ENCODE measurements around the gene FHL2.
A peak's percentile ranks its signal among the peaks of the same experiment; 100 is the strongest.
"Not testable (repeated sequence)": the region's sequence is repeated elsewhere in the genome, so short reads cannot be mapped to it uniquely, and the experiment has no call there.

Gene FHL2, protein sequence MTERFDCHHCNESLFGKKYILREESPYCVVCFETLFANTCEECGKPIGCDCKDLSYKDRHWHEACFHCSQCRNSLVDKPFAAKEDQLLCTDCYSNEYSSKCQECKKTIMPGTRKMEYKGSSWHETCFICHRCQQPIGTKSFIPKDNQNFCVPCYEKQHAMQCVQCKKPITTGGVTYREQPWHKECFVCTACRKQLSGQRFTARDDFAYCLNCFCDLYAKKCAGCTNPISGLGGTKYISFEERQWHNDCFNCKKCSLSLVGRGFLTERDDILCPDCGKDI

DNA sequence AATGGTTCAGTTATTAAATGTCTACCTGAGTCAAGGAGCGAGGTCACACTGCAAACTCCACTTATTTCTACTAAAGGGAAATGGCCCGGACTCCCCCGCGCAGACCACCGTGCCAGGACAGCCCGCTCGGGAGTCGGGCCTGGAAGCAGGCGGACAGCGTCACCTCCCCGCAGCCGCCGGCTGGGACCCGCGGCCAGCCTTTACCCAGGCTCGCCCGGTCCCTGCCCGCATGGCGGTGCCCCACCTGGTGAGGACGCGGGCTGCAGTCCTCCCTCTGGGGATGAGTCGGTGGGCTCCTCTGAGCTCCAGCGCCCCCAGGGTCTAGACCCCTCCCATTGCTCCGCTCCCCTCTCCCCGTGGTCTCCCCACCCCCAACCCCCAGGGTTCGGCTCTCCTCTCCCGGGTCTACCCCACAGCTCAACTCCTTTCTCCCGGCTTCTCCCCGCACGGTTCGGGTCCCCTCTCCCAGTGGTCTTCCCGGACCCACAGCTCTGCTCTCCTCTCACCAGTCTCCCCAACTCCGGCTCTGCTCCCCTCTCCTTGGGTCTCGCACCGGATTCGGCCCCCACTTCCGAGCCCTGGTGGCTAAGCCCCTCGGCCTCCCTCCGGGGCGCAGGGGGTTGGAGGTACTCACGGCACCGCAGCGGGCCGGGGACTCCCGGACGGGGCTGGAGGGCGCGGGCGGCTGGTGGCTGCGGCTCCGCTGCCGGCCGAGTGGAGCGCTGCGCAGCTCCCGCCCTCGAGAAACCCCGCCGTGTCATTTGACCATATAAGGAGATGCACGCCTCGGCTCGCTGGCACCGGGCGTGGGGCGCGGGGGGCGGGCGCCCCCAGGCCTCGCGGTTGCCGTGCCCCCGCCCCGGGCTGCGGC, at the start of gene FHL2:
Gene FHL2 (minus strand): TSS at position 716 of the 871 bp plus-strand sequence. CDS start 12,535 bp downstream, outside the sequence.
- peak; percentile 24 for DNase-seq

DNA sequence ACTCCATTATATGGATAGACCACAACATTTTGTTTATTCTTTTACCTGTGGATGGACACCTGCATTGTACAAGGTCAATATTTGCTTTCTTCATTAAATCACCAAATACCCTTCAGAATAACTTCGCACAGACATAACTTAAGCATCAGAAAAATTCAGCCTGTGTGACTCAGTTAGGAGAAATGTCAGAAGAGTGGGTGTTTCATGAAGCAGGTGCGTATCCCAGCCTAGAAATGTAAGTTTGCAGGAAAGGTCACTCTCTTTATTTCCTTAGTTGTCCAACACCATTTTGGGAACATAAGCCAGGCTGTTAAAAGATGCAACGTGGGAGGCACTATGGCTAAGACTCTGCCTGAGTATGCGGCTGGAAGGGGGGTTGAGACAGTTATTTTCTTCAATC, 48.6 kb upstream of the FHL2 start:
- no peak for DNase-seq

DNA sequence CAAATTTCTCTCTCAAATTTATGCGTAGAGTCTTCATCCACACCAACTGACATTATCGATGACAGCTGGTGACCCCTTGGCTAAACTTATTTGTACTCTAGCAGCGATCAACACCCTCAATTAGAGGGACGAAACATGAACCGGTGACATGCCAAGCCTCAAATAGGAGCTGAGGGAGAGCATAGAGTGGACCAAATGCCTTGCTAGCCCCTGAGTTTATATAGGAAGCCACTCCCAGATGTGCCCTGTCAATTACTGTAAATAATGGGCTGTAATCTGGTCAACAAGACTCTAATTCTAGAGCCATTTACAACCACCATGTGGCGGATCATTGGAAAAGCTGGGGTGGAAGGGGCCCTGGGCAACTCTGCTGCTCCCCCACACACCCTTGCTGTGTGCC, 47.6 kb upstream of the FHL2 start:
- DNase-seq = no peak

DNA sequence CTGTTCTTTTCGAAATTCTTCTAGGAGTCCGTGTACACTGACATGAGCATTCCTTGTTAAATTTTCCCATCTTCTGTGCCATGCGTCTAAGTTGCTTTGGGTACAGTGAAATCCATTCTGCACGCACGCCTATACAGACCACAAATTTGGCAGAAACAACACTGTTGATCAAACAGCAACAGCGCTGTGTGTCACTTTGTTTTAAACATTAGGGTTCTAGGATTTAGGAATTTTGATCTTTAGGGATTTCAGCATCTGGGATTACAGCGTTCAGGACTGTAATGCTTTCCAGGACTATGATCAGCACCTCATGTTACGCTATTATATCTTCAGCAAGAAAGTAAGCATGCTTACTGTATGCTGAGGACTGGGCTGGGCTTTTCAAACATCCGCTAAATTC, 47.1 kb upstream of the FHL2 start:
- no peak for DNase-seq

DNA sequence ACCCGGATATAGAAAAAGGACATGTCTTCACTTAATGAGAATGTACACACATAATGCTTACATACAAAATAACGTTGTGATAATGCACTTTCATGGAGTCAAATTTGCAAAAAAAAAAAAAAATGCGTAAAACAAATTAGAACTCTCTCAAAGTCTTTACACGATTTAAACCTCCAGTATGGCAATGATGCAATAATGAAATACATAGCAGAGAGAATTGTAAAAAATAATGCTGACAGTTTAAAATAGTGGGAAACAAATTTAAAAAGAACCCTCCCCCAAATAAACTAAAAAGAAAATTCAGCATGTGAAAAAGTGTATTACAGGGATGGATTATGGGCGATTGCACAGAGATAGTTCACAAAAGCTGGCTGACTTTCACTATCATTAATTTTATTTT, 46.6 kb upstream of the FHL2 start:
- DNase-seq = no peak

DNA sequence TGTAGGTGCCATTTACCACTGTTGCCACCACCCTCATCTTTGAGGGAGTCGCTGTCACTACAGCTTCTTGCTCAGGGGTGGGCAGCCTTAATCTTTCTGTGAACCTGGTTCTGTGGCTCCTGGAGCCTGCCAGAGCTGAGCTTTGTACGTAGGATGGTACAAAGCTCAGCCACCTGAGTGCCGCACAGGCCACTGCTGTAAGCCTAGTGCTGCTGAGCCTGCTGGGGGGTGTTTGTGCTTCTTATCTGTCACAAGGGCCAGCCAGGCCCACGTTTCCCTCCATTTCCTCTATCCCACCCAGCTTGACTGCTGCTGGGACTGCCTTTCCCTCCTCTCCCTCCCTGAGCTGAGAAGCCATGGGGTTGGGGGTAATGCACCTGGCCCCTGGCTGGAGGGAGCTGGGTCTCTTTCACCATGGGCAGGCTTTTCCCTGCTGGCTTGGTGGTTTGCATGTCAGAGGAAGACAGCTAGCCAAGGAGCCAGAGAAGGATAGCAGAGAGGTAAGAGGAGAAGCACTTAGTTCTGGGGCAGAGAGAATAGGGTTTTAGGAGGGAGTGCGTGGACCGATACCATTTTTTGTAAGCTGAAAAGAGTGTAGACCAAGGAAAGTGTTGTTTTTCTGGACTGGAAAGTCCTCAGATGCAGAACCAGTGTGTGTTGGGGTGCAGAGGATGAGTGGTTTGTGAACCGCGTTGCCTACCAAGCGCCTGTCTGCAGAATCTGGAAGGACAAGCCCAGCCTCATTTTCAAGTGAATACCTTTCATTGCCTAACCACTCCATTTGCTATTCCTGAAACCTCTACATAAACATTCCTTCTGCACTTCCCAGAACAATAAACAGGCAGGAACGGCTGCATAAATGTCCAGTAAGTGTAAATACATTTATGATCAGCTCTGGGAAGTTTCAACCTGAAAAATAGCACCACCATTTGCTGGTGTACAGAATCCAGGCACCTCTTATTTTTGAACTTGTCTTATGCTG, 45.1 kb upstream of the FHL2 start:
- DNase-seq = no peak

DNA sequence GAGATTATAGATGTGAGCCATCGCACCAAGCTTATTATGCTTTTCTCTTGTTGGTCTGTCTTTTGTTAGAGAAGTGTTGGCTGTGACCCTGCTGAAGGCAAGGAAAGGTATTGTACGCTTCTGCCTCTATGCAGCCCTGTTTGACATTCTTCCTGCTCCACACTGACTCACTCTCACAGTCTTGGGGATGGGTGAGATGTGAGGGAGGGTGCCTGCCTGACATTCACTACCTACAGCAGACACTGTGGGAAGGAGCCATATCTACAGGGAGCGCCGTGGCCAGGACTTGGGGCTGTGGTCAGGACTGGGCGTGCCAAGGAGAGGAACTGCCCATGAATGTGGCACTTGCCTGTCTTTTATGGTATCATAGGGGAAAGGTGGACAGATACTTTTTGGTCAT, 43.9 kb upstream of the FHL2 start:
- DNase-seq = no peak

DNA sequence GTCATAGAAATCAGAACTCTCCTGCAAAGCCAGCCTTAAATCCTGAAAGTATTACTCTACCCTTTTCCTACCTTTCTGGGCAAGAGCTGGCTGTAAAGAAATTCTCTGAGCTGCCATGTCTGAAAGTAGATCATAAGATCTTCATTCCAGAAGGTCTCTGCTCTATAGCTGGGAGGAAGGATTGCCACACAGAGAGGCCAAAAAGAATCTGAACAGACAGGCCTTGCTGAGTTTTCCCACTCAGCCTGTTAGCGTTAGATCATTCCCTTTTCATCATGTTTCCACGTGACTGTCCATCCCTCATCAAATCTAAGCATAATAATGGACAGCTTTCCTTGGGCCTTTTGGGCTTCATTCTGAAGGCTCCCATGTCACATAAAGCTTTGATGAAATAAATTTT, 43.2 kb upstream of the FHL2 start:
- no peak for DNase-seq

DNA sequence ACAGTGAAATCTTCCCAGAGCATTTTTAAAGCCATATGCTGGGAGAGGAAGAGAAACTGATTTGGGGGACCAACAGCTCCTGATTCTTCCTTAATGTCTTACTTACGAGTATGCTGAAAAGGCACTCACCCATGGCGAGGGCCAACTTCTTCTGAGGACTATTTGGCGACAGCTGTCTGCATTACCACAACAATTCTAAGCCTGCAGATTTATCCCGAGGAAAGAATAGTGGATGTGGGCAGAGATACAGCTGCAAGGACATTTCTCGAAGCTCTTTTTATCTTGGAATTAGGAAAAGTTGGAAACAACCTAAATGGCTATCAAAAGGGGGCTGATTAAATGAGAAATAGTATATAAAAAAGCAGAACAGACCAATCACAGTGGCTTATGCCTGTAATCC, 40.3 kb upstream of the FHL2 start:
- DNase-seq = no peak

DNA sequence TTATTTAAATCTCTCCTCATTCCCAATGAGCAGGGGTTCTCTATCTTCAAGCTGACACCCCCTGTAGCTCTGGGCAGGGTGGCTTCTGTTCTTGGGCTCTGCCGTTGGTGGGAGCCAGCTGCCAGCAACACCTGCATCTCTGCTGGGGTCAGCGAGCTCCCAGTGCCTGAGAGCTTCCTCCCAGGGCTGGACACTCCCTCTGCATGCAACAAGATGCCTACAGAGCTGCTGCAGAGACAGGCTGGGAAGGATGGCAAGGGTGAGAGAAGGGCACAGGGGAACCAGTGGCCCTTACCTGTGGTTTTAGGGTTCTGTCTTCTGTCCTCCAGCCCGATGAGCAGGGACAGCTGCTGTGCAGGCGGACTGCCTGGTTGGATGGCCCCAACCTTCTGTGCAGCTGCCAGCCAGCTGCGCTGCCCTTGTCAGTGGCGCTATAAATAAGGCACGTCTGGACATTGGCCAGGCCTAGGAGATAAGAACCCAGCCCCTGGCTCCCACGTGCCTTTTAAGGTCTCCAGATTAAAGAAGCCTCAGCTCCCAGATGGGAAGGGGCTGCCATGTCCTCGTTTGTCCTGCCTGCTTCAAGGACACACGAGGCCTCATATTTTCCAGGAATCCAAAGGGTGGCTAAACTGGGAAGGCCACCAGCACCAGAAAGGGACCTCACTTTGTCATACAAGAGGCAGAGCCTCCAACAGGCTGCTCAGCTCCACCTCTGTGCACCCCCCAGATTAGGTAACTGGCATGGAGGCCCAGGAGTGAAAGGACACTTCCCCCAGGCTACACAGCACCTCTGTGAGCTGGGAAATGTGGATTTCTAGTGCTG, 39.5 kb upstream of the FHL2 start:
- DNase-seq = no peak

DNA sequence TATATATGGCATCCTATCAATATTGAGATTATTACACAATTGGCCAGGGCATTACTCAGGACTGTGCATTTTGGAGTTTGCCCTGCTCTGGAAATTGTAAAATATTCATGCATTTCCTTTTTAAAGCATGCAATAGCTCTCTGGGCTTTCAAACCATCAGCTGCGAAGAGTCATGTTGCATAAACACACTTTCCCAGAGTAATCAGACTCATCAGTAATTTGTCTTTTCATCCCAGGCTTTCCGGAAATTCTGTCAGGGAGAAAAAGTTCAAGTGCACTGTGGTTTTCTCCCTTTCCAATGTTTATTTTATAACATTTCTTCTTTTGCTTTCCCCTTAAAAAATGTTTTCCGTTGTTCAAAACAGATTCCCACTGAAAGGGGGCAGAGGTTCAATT, 38.9 kb upstream of the FHL2 start:
- no peak for DNase-seq

DNA sequence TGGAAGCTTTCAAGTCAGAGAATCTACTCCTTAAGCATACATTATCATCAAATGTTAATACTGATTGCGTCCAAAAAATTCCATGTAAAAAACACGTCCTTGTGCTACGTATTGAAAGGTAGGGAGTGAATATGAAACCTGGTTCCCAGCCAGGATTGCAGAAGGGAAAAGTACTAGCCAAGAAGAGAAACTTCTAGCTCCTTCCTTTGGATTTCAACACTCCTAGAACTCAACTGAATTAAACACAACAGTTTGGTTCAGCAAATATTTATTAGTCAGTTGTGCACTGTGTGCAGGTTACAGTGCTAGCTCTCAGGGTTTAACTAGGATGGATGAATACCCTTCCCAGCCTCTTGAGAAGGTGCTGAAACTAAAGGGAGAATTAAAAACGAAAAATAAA, 33.9 kb upstream of the FHL2 start:
- no peak for DNase-seq

DNA sequence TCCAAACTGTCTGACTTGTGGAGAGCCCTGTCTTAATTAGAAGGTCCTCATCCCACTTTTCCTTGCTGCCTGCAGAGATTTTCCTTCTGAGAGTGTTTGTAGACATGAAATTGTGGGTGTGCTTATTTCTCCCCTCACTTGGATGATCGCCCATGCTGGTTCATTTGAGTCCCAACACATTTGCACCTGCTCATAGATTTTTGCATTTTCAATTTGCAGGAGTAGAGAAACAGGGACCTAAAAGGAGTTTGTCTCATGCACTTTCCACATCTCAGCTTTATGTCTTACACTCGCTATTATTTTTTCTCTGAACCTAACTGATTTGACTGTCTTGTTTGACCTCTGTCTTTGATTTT, 33.2 kb upstream of the FHL2 start:
- no peak for DNase-seq

DNA sequence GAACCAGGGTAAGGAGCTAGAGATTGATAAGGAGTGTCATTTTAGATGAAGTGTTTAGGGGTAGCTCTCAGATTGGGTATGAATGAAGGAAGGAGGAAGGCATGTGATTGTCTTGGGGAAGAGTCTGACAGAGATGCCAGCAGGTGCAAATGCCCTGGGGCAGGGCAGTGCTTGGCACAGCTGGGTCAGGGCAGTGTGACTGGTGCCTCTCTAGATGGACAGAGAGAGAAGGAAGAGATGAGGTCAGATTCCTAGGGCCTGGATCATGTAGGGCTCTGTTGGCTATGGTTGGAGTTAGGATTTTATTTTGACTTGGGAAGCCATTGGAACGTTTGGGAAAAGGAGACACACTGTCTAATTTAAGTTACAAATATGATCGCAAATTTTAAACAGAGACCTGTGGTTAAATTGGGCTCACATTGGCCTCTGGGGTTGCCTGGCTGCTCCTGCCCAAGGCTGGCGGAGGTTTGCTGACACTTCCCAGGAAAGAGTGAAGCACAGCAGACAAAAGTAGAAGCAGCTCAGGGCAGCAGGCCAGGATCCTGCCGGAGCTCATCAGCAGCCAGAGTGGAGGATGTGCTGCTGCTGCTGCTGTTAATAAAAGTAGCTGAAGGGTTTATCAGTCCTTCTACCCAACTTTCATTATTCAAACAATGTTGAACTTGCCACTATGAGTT, 32.7 kb upstream of the FHL2 start:
- DNase-seq = no peak

DNA sequence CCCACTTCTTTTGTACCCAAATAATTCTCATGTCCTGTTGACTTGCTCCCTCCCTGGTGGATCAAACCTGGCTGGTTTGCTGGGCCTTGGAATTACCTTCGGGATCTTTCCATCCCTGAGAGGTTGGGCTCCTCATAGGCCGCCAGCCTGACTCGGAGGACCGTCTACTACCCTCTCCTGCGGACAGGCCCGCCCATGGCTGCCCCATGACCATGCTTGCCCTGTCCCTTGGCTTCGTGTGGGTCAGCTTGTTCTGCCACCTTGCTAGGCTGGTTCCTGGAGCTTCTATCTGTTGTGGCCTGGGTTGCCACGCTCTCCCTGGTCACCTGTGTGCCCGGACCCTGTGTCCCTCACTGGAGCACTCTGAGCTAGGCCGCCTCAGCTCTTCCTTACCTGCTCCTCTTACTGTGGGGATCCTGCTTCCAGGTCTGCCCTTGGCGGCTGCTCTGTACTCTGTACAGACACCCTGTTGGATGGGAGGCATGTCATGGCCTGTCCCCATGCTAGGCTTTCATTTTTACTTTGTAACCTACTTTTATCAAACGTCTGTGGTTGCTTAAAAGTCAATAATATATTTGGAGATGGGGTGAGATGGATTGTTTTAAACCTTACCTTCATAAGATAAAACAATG, 29.7 kb upstream of the FHL2 start:
- no peak for DNase-seq

DNA sequence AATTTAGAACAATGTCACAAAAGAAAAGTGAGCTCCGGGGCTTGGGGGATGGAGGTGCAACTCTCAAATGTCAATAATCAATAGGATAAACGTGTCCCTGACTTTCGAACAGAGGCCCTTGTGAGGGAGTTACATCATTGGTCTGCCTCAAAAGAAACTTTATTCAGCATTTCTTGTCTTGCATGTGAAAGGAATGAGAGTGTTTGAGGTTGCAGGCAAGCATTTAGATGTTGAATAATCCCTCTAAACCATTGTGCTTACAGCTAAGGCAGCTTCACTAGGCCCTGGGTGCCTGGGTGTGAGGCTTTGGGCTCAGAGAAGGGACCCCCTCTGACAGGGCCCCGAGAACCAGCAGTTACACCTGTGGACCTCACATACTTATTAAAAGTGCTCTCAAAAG, 28.6 kb upstream of the FHL2 start:
- no peak for DNase-seq

DNA sequence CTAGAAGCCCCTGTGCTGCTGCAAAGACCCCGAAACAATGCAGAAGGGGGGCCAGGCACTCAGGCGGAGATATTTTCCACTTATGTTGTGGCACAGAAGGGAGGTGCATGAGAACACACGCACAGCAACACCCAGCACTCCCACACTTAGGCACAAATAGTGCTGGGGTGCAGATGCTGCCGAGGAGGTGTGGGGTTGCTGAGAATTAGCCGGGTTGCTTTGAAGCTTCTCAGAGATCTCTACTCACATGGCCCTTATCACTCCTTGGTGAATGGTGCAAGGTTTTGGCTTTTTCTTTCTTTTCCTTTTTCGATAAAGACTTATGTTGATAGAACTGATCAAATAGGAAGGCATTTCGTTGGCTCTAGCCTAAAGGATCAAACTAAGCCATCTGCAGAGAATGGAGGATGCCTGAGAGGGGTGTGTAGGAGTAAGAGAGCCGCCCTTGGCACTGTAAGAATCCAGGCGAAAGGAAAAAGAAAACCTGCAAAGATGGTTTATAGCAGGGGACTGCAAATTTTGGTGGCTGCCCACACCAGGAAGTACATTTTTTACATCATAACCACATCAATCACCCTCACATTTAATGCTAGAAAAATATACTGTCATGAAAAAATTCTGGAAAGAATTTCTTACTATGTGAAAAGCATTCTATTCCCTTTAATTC, 27.9 kb upstream of the FHL2 start:
- DNase-seq = no peak

DNA sequence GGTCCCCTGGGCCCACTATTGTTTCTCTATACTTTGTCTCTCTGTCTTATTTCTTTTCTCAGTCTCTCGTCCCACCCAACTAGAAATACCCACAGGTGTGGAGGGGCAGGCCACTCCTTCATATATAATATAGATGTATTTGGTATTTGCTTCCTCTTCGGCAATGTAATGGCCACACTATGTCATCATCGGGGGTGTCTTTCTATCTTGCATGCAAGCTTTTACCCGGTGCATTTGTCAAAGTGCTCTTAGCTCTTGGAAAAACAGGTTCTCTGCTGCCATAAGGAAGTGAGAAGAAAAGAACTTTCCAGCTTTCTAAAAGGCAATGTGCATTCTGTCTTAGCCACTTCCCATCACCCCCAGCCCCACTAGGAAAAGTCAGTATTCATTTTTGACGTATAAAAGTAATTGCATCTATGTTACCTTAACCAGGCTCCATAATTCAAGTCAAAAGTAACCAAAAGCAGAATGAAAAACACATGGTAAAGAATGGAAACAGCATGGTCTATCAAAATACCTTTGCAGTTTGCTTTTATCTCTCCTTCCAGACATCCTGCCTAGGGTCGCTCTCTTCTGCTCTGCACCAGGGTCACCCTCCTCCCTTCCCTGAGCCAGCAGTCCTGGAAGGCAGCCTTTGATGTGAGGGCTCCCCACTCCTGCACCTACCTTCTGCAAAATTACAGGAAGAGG, 27.2 kb upstream of the FHL2 start:
- no peak for DNase-seq

DNA sequence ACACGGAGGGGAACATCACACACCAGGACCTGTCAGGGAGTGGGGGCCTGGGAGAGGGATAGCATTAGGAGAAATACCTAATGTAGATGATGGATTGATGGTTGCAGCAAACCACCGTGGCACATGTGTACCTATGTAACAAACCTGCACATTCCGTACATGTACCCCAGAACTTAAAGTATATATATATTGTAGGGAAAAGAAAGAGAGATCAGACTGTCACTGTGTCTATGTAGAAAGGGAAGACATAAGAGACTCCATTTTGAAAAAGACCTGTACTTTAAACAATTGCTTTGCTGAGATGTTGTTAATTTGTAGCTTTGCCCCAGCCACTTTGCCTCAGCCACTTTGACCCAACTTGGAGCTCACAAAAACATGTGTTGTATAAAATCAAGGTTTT, 26.0 kb upstream of the FHL2 start:
- DNase-seq = not testable (repeated sequence)

DNA sequence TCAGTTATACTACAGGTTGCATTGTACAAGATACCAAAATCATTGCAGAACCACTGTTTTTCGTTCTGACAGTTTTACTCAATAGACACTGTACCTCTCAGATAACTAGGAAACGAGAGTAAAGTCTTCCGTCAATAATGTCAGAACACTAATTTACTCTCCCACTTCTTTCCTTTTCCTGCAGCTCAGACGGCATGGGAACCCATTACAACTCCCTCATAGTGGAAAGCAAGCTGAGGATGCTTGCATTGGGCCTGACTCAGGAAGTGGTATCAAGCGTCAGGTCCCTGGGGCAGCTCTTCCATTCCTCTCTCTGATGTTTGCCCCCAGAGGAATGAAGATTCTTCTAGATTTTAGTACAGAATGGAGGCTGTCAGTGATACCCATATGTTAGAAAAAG, 23.9 kb upstream of the FHL2 start:
- DNase-seq = no peak
